Astrocyte (in vitro differentiated cells and primary cell): ENCODE measurements around the gene GOLGA8J.
"Not testable (repeated sequence)": the region's sequence is repeated elsewhere in the genome, so short reads cannot be mapped to it uniquely, and the experiment has no call there.

Experiments
- EZH2 ChIP-seq: IDR thresholded peaks from 2 replicates; pipeline ENCODE4 v1.6.1; 2012; ENCODE audit warnings: mild to moderate bottlenecking, low read length, inconsistent platforms; ENCODE audit not compliant: insufficient read depth
- TF ChIP-seq, protein P1 (sequence below): IDR thresholded peaks from 2 replicates; pipeline ENCODE4 v1.5.1; 2011; ENCODE audit warnings: low read depth, mild to moderate bottlenecking, inconsistent platforms, low read length, moderate library complexity; ENCODE audit not compliant: insufficient read depth

GRCh38 chr15:30097827-30098226, 15.1 kb downstream of the GOLGA8J start:
- TF ChIP-seq, protein P1, sequence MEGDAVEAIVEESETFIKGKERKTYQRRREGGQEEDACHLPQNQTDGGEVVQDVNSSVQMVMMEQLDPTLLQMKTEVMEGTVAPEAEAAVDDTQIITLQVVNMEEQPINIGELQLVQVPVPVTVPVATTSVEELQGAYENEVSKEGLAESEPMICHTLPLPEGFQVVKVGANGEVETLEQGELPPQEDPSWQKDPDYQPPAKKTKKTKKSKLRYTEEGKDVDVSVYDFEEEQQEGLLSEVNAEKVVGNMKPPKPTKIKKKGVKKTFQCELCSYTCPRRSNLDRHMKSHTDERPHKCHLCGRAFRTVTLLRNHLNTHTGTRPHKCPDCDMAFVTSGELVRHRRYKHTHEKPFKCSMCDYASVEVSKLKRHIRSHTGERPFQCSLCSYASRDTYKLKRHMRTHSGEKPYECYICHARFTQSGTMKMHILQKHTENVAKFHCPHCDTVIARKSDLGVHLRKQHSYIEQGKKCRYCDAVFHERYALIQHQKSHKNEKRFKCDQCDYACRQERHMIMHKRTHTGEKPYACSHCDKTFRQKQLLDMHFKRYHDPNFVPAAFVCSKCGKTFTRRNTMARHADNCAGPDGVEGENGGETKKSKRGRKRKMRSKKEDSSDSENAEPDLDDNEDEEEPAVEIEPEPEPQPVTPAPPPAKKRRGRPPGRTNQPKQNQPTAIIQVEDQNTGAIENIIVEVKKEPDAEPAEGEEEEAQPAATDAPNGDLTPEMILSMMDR: not testable (repeated sequence)
- not testable (repeated sequence) for TF ChIP-seq EZH2
